ENCODE results near the gene F9.

Gene F9

DNA sequence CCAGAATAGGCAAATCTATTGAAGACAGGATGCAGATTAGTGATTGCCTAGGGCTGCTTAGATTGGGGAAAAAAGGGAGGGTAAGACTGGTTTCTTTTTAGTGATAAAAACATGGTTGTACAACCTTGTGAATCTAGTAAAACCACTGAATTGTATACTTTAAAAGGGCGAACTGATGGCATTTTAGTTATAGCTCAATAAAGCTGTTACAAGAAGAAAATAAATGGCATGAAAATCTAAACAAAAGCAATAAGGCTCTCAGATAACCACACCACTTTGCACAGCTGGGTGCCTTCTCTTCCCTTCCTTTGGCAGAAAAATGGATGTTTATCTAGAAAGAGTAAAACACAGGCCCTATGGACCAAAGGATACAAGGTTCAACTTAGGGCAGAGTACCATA is 69.6 kb downstream of the F9 start:
- TF ChIP-seq, protein P1, sequence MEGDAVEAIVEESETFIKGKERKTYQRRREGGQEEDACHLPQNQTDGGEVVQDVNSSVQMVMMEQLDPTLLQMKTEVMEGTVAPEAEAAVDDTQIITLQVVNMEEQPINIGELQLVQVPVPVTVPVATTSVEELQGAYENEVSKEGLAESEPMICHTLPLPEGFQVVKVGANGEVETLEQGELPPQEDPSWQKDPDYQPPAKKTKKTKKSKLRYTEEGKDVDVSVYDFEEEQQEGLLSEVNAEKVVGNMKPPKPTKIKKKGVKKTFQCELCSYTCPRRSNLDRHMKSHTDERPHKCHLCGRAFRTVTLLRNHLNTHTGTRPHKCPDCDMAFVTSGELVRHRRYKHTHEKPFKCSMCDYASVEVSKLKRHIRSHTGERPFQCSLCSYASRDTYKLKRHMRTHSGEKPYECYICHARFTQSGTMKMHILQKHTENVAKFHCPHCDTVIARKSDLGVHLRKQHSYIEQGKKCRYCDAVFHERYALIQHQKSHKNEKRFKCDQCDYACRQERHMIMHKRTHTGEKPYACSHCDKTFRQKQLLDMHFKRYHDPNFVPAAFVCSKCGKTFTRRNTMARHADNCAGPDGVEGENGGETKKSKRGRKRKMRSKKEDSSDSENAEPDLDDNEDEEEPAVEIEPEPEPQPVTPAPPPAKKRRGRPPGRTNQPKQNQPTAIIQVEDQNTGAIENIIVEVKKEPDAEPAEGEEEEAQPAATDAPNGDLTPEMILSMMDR (IDR thresholded peaks at IDR 0.05; ENCODE audit: insufficient read depth, low read length) = no peak
- TF ChIP-seq POLR2AphosphoS5 (IDR thresholded peaks at IDR 0.05; ENCODE audit: low read depth) (no peak), GABPA (IDR thresholded peaks at IDR 0.05; ENCODE audit: low read depth) (no peak), SPI1 (IDR thresholded peaks at IDR 0.05; ENCODE audit: borderline replicate concordance, low read depth) (no peak)
- TF ChIP-seq, protein P2, sequence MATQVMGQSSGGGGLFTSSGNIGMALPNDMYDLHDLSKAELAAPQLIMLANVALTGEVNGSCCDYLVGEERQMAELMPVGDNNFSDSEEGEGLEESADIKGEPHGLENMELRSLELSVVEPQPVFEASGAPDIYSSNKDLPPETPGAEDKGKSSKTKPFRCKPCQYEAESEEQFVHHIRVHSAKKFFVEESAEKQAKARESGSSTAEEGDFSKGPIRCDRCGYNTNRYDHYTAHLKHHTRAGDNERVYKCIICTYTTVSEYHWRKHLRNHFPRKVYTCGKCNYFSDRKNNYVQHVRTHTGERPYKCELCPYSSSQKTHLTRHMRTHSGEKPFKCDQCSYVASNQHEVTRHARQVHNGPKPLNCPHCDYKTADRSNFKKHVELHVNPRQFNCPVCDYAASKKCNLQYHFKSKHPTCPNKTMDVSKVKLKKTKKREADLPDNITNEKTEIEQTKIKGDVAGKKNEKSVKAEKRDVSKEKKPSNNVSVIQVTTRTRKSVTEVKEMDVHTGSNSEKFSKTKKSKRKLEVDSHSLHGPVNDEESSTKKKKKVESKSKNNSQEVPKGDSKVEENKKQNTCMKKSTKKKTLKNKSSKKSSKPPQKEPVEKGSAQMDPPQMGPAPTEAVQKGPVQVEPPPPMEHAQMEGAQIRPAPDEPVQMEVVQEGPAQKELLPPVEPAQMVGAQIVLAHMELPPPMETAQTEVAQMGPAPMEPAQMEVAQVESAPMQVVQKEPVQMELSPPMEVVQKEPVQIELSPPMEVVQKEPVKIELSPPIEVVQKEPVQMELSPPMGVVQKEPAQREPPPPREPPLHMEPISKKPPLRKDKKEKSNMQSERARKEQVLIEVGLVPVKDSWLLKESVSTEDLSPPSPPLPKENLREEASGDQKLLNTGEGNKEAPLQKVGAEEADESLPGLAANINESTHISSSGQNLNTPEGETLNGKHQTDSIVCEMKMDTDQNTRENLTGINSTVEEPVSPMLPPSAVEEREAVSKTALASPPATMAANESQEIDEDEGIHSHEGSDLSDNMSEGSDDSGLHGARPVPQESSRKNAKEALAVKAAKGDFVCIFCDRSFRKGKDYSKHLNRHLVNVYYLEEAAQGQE (IDR thresholded peaks at IDR 0.05; ENCODE audit: insufficient replicate concordance, low read depth) = no peak
- DNase-seq (ENCODE audit: low read depth in 1 of 2, low spot score in 1 of 2) = no peak
- Histone ChIP-seq H3K27me3 (ENCODE audit: insufficient read depth, poor library complexity, severe bottlenecking) (no peaks in the 10 kb centered on the region), H3K4me3 (replicated peaks; ENCODE audit: insufficient read depth, low read length) (no peak overlapping the region), H3K27ac (replicated peaks) (no peak overlapping the region)

Data from HL-60 (cell line).